HG02970 (cell line): ENCODE data around the gene FXYD5.
"Not testable (repeated sequence)": the region's sequence is repeated elsewhere in the genome, so short reads cannot be mapped to it uniquely, and the experiment has no call there.

Experiments
- ATAC-seq: cut with Tn5 transposase; IDR thresholded peaks from one replicate; pipeline ENCODE4 v1.9.1; 2021; ENCODE audit warnings: mild to moderate bottlenecking, moderate library complexity, moderate number of reproducible peaks; ENCODE audit not compliant: unreplicated experiment, low FRiP score

FXYD5 gene

GRCh38 chr19:35119578-35120155 lies 34.9 kb upstream of the FXYD5 start:
- no peak for ATAC-seq

- ATAC-seq: no peak
These were observed 34.0 kb upstream of the FXYD5 start for GRCh38 chr19:35120492-35120891.

- no peak for ATAC-seq
These were observed 33.6 kb upstream of the FXYD5 start for GRCh38 chr19:35120898-35121297.

- ATAC-seq: no peak
These were observed 31.6 kb upstream of the FXYD5 start for GRCh38 chr19:35122687-35123551.

GRCh38 chr19:35123573-35123972 lies 31.0 kb upstream of the FXYD5 start:
- no peak for ATAC-seq

GRCh38 chr19:35124098-35125060 lies 30.2 kb upstream of the FXYD5 start:
- ATAC-seq: no peak

GRCh38 chr19:35125270-35125717 lies 29.2 kb upstream of the FXYD5 start:
- ATAC-seq: no peak

- no peak for ATAC-seq
These were observed 28.5 kb upstream of the FXYD5 start for GRCh38 chr19:35125749-35126623.

GRCh38 chr19:35126624-35126959 lies 27.9 kb upstream of the FXYD5 start:
- ATAC-seq: no peak

GRCh38 chr19:35127871-35128270 lies 26.7 kb upstream of the FXYD5 start:
- no peak for ATAC-seq

GRCh38 chr19:35128398-35129057 lies 26.0 kb upstream of the FXYD5 start:
- ATAC-seq: no peak

- ATAC-seq: not testable (repeated sequence)
These were observed 24.7 kb upstream of the FXYD5 start for GRCh38 chr19:35129724-35130274.

- no peak for ATAC-seq
These were observed 23.5 kb upstream of the FXYD5 start for GRCh38 chr19:35130761-35131720.

GRCh38 chr19:35132254-35132653 lies 22.3 kb upstream of the FXYD5 start:
- ATAC-seq: no peak

GRCh38 chr19:35133826-35134225 lies 20.7 kb upstream of the FXYD5 start:
- no peak for ATAC-seq

- no peak for ATAC-seq
These were observed 19.8 kb upstream of the FXYD5 start, which contains the start of gene LGI4 for GRCh38 chr19:35134601-35135242. TSS of gene LGI4 (minus strand) at chr19:35135059. CDS start at chr19:35134680, 379 bp downstream.

- no peak for ATAC-seq
These were observed 19.1 kb upstream of the FXYD5 start for GRCh38 chr19:35135389-35135909.
